Aorta (tissue), 5 donors: Measurements from ENCODE around the gene TFRC. TPM values are rescaled to one million over a fixed set of nuclear protein-coding genes. Genes with fewer than 3 reads are reported as not detected.
"Not testable (repeated sequence)": the region's sequence is repeated elsewhere in the genome, so short reads cannot be mapped to it uniquely, and the experiment has no call there.

Experiments
- ATAC-seq: fragments of 200-7000 bp; cut with Tn5 transposase; one replicate; pipeline ENCODE4 v1.9.1; 2022; ENCODE audit warnings: moderate library complexity; ENCODE audit not compliant: low FRiP score
- DNase-seq, 2 donors: peaks; one replicate each; pipeline ENCODE4 v3.0.0-alpha.2; 2020
- H3K27ac ChIP-seq, 2 donors: one replicate each; pipeline ENCODE4 v1.5.1; 2013; ENCODE audit warnings: low read length in 2 of 2, mild to moderate bottlenecking in 2 of 2, moderate library complexity in 2 of 2, control low read depth in 1 of 2, inconsistent platforms in 1 of 2, low read depth in 1 of 2
- H3K27me3 ChIP-seq, 2 donors: one replicate each; pipeline ENCODE4 v1.6.1; 2013; ENCODE audit warnings: control low read depth in 1 of 2, low read length in 1 of 2, mild to moderate bottlenecking in 1 of 2, moderate library complexity in 1 of 2; ENCODE audit not compliant: insufficient read depth in 2 of 2, control insufficient read depth in 1 of 2
- H3K36me3 ChIP-seq, 2 donors: one replicate each; pipeline ENCODE4 v1.6.1; 2013; ENCODE audit warnings: control low read depth in 1 of 2, low read length in 1 of 2, mild to moderate bottlenecking in 1 of 2; ENCODE audit not compliant: insufficient read depth in 2 of 2, control insufficient read depth in 1 of 2
- H3K4me1 ChIP-seq, 2 donors: one replicate each; pipeline ENCODE4 v1.6.1; 2013; ENCODE audit warnings: low read length in 2 of 2, control low read depth in 1 of 2, mild to moderate bottlenecking in 1 of 2, moderate library complexity in 1 of 2; ENCODE audit not compliant: insufficient read depth in 2 of 2, control insufficient read depth in 1 of 2
- H3K4me3 ChIP-seq, 2 donors: one replicate each; pipeline ENCODE4 v1.5.1; 2013; ENCODE audit warnings: low read length in 2 of 2, control low read depth in 1 of 2, mild to moderate bottlenecking in 1 of 2
- H3K9me3 ChIP-seq: one replicate; pipeline ENCODE4 v1.6.1; 2013; ENCODE audit warnings: mild to moderate bottlenecking, low read length; ENCODE audit not compliant: control insufficient read depth
- WGBS, 2 donors: extraction: QIAGEN DNeasy Blood & Tissue Kit; methylation state at CpG; one replicate each; pipeline ENCODE4 v1.1.7; 2013; 5-methylcytosine and 5-hydroxymethylcytosine counted together
- intact Hi-C, 2 donors: fragments of 100-400 bp; cut with DNase I; formaldehyde crosslinking; loops; one replicate each; pipeline versions ENCODE4 v1.14.2 to v1.15.0; 2022
- polyA plus RNA-seq, 2 donors: library from polyadenylated mRNA; stranded (reverse); fragments of 200-250 nt; gene quantifications; one replicate each; pipeline ENCODE4 v1.2.3, GENCODE V29; 2013
- total RNA-seq, 2 donors: library from RNA; stranded (reverse); fragmentation: NEBNext Ultra II Directional; extraction: Animal tissue kit (Norgen Biotek cat#: 25700); gene quantifications; one replicate each; pipeline ENCODE4 v1.2.1, GENCODE V29; 2021
- donor health status: healthy with polysubstance abuse.
- donor health status: Bipolar disorder and iron deficiency.
- donor health status: DM: no; HTN: no; CAD: no.
- donor health status: DM: no; HTN: no; CAD: no.
- donor health status: DM: yes; HTN: yes; CAD: no.

The TFRC gene
- total and polyA plus RNA-seq, 4 donors: 19.5 to 141 (median 52.7) TPM

- intact Hi-C loops: no loop called here
- Histone ChIP-seq H3K4me3 (no peak overlapping the region), H3K9me3 (no peaks in the 10 kb centered on the region), H3K27me3 (no peaks in the 10 kb centered on the region), H3K27ac (no peak overlapping the region), H3K36me3 (no peaks in the 10 kb centered on the region), H3K4me1 (no peaks in the 10 kb centered on the region)
- 82 to 86% methylated on average over 18 of the region's 18 CpGs for WGBS, 2 donors
- ATAC-seq (no peak), DNase-seq (no peak)
Measured at GRCh38 chr3:196008387-196008786, 73.5 kb downstream of the TFRC start.

GRCh38 chr3:196007744-196008335 is 74.0 kb downstream of the TFRC start:
- no peak for DNase-seq
- H3K4me3 ChIP-seq: no peak overlapping the region
- no peaks in the 10 kb centered on the region for H3K9me3 ChIP-seq
- no peaks in the 10 kb centered on the region for H3K27me3 ChIP-seq
- no peak overlapping the region for H3K27ac ChIP-seq
- H3K4me1 ChIP-seq: no peaks in the 10 kb centered on the region
- H3K36me3 ChIP-seq: no peaks in the 10 kb centered on the region
- 83% methylated on average over 11 of the region's 11 CpGs for WGBS, 2 donors
- no peak for ATAC-seq
- intact Hi-C loops: no loop called here

GRCh38 chr3:196005338-196005737 is 76.6 kb downstream of the TFRC start:
- H3K9me3 ChIP-seq, H3K27ac ChIP-seq, ATAC-seq, H3K27me3 ChIP-seq, H3K4me3 ChIP-seq, DNase-seq, H3K4me1 ChIP-seq, intact Hi-C loops, H3K36me3 ChIP-seq: not testable (repeated sequence)
- WGBS, 2 donors: 72 to 76% methylated on average over 10 of the region's 10 CpGs

- H3K27ac ChIP-seq, H3K36me3 ChIP-seq, H3K9me3 ChIP-seq, intact Hi-C loops, ATAC-seq, DNase-seq, H3K4me3 ChIP-seq, H3K27me3 ChIP-seq, H3K4me1 ChIP-seq: not testable (repeated sequence)
- WGBS, 2 donors: 81 to 82% methylated on average over 17 of the region's 17 CpGs
Measured at GRCh38 chr3:196004359-196005052, 77.4 kb downstream of the TFRC start.

GRCh38 chr3:196003611-196004010 is 78.3 kb downstream of the TFRC start:
- Histone ChIP-seq H3K36me3 (no peaks in the 10 kb centered on the region), H3K4me3 (no peak overlapping the region), H3K27me3 (no peaks in the 10 kb centered on the region), H3K9me3 (no peaks in the 10 kb centered on the region), H3K27ac (no peak overlapping the region), H3K4me1 (no peaks in the 10 kb centered on the region)
- ATAC-seq (no peak), DNase-seq (no peak)
- intact Hi-C loops: no loop called here
- 92 to 93% methylated on average over 12 of the region's 12 CpGs for WGBS, 2 donors

DNA sequence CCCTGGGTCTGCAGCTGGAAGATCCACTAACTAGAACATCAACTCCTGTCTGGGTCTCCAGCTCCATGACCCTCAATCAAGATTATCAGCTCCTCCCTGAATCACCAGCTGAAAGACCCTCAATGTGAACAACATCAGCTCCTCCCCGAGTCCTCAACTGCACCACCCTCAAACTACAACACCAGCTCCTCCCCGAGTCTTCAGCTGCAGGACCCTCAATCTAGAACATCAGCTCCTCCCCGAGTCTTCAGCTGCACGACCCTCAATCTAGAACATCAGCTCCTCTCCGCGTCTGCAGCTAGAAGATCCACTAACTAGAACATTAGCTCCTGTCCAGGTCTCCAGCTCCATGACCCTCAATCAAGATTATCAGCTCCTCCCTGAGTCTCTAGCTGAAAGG is 79.2 kb downstream of the TFRC start:
- intact Hi-C loops, H3K9me3 ChIP-seq, H3K36me3 ChIP-seq, H3K4me1 ChIP-seq, H3K27me3 ChIP-seq, H3K27ac ChIP-seq, ATAC-seq, DNase-seq, H3K4me3 ChIP-seq: not testable (repeated sequence)
- WGBS, 2 donors: 87 to 93% methylated on average over 6 of the region's 6 CpGs

DNA sequence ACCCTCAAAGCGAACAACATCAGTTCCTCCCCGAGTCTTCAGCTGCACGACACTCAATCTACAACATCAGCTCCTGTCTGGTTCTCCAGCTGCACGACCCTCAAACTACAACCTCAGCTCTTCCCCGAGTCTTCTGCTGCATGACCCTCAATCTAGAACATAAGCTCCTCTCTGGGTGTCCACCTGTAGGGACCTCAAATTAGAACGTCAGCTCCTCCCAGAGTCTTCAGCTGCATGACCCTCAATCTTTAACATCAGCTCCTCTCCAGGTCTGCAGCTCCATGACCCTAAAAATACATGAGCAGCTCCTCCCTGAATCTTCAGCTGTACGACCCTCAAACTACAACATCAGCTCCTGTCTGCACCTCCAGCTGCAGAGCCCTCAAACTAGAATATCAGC is 80.7 kb downstream of the TFRC start:
- H3K36me3 ChIP-seq, H3K4me1 ChIP-seq, H3K27ac ChIP-seq, DNase-seq, H3K4me3 ChIP-seq, intact Hi-C loops, ATAC-seq, H3K9me3 ChIP-seq, H3K27me3 ChIP-seq: not testable (repeated sequence)
- WGBS, 2 donors: 83 to 89% methylated on average over 7 of the region's 7 CpGs

GRCh38 chr3:196000360-196000950 is 81.4 kb downstream of the TFRC start:
- H3K4me1 ChIP-seq, intact Hi-C loops, H3K4me3 ChIP-seq, H3K27ac ChIP-seq, H3K27me3 ChIP-seq, H3K9me3 ChIP-seq, H3K36me3 ChIP-seq, ATAC-seq, DNase-seq: not testable (repeated sequence)
- WGBS, 2 donors: 84 to 87% methylated on average over 13 to 15 of the region's 15 CpGs

DNA sequence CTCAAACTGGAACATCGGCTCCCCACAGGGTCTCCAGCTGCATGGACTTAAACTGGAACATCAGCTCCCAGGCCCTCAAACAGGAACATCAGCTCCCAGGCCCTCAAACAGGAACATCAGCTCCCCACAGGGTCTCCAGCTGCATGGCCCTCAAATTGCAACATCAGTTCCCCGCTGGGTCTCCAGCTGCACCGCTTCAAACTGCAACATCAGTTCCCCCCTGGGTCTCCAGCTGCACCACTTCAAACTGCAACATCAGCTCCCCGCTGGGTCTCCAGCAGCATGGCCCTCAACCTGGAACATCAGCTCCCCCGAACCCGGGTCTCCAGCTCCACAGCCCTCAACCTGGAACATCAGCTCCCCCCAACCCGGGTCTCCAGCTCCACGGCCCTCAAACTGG is 82.0 kb downstream of the TFRC start:
- no peak overlapping the region for H3K4me3 ChIP-seq
- intact Hi-C loops: no loop called here
- H3K27me3 ChIP-seq: no peaks in the 10 kb centered on the region
- WGBS, 2 donors: 89 to 91% methylated on average over 8 of the region's 8 CpGs
- no peaks in the 10 kb centered on the region for H3K4me1 ChIP-seq
- no peak for ATAC-seq
- H3K36me3 ChIP-seq: no peaks in the 10 kb centered on the region
- H3K9me3 ChIP-seq: no peaks in the 10 kb centered on the region
- no peak overlapping the region for H3K27ac ChIP-seq
- no peak for DNase-seq
